IMR-90 (cell line): ENCODE results near the gene PCDHB8. TPM values are rescaled to one million over a fixed set of nuclear protein-coding genes. Genes with fewer than 3 reads are reported as not detected.
"Not testable (repeated sequence)": the region's sequence is repeated elsewhere in the genome, so short reads cannot be mapped to it uniquely, and the experiment has no call there.

ENCODE experiments used
- ATAC-seq: fragments of 200-7000 bp; cut with Tn5 transposase; 2 replicates; pipeline ENCODE4 v1.9.1; 2020; ENCODE audit warnings: low read depth, mild to moderate bottlenecking, moderate library complexity
- BruUV-seq: library from RNA; stranded (reverse); fragments of 400-500 nt; replicated peaks from 2 replicates; lab custom pipeline; 2021; lab: Mats Ljungman, UMichigan
- CTCF ChIA-PET: fragments of 300-600 bp; formaldehyde crosslinking; extraction: SDS; loops from one replicate; lab custom pipeline; 2021; ENCODE audit warnings: antibody characterized with exemption; lab: Yijun Ruan, JAX
- POLR2A ChIA-PET: fragments of 300-600 bp; sonication (Branson Sonifier 250); formaldehyde crosslinking; loops from one replicate; lab custom pipeline; 2022; ENCODE audit warnings: antibody characterized with exemption; ENCODE audit not compliant: unreplicated experiment; lab: Charles Lee
- DNase-seq: peaks from one replicate; pipeline ENCODE4 v3.0.0; 2013
- H2AFZ ChIP-seq: replicated peaks from 2 replicates; pipeline ENCODE3; 2013; ENCODE audit warnings: low read length, mild to moderate bottlenecking; ENCODE audit not compliant: poor library complexity
- H2AK5ac ChIP-seq: 2 replicates; pipeline ENCODE4 v1.6.1; 2013; ENCODE audit warnings: low read depth, low read length, inconsistent platforms
- H2AK9ac ChIP-seq: replicated peaks from 2 replicates; pipeline ENCODE3; 2013; ENCODE audit warnings: mild to moderate bottlenecking, low read depth, low read length, moderate library complexity; ENCODE audit not compliant: poor library complexity
- H2BK120ac ChIP-seq: 2 replicates; pipeline ENCODE4 v1.6.1; 2013; ENCODE audit warnings: low read depth, low read length, inconsistent platforms
- H2BK15ac ChIP-seq: 3 replicates; pipeline ENCODE4 v1.6.1; 2013; ENCODE audit warnings: low read depth, low read length, inconsistent platforms
- H2BK20ac ChIP-seq: 2 replicates; pipeline ENCODE4 v1.6.1; 2013; ENCODE audit warnings: low read depth, mild to moderate bottlenecking, inconsistent platforms, low read length, moderate library complexity
- H2BK5ac ChIP-seq: 2 replicates; pipeline ENCODE4 v1.6.1; 2013; ENCODE audit warnings: mild to moderate bottlenecking, low read depth, low read length, inconsistent platforms; ENCODE audit not compliant: poor library complexity, severe bottlenecking
- H3K14ac ChIP-seq: replicated peaks from 2 replicates; pipeline ENCODE4 v1.6.1; 2013; ENCODE audit warnings: low read depth, low read length, inconsistent platforms
- H3K18ac ChIP-seq: 2 replicates; pipeline ENCODE4 v1.6.1; 2013; ENCODE audit warnings: low read depth, low read length, control low read depth
- H3K23ac ChIP-seq: 2 replicates; pipeline ENCODE4 v1.6.1; 2013; ENCODE audit warnings: low read depth, low read length, inconsistent platforms
- H3K27ac ChIP-seq: 2 replicates; pipeline ENCODE4 v1.5.1; 2013; ENCODE audit warnings: mild to moderate bottlenecking, control low read depth, low read length; ENCODE audit not compliant: insufficient read depth
- H3K27me3 ChIP-seq: 2 replicates; pipeline ENCODE4 v1.6.1; 2013; ENCODE audit warnings: low read length; ENCODE audit not compliant: control insufficient read depth, insufficient read depth
- H3K36me3 ChIP-seq: 2 replicates; pipeline ENCODE4 v1.6.1; 2013; ENCODE audit warnings: low read length, mixed read lengths; ENCODE audit not compliant: control insufficient read depth, insufficient read depth
- H3K4ac ChIP-seq: 2 replicates; pipeline ENCODE4 v1.6.1; 2013; ENCODE audit warnings: low read depth, low read length, inconsistent platforms
- H3K4me1 ChIP-seq: 2 replicates; pipeline ENCODE4 v1.6.1; 2013; ENCODE audit warnings: low read length, mixed read lengths; ENCODE audit not compliant: control insufficient read depth, insufficient read depth
- H3K4me2 ChIP-seq: 2 replicates; pipeline ENCODE4 v1.6.1; 2013; ENCODE audit warnings: low read depth, mild to moderate bottlenecking, control low read depth, low read length, moderate library complexity
- H3K4me3 ChIP-seq: 2 replicates; pipeline ENCODE4 v1.5.1; 2013; ENCODE audit warnings: low read depth, mild to moderate bottlenecking, control low read depth, low read length, moderate library complexity; ENCODE audit not compliant: insufficient read depth
- H3K56ac ChIP-seq: 2 replicates; pipeline ENCODE4 v1.6.1; 2013; ENCODE audit warnings: low read length, inconsistent platforms; ENCODE audit not compliant: insufficient read depth; ENCODE audit errors: extremely low read depth
- H3K79me1 ChIP-seq, 2 experiments: 2 replicates each; pipeline ENCODE4 v1.6.1; 2013; ENCODE audit warnings: low read length in 2 of 2, inconsistent platforms in 1 of 2, low read depth in 1 of 2
- H3K9ac ChIP-seq: 2 replicates; pipeline ENCODE4 v1.6.1; 2013; ENCODE audit warnings: low read depth, low read length, control low read depth
- H3K9me1 ChIP-seq: 2 replicates; pipeline ENCODE4 v1.6.1; 2013; ENCODE audit warnings: low read length, inconsistent platforms; ENCODE audit not compliant: insufficient read depth
- H3K9me3 ChIP-seq: 2 replicates; pipeline ENCODE4 v1.6.1; 2013; ENCODE audit warnings: low read length; ENCODE audit not compliant: control insufficient read depth, insufficient read depth
- H4K20me1 ChIP-seq: 2 replicates; pipeline ENCODE4 v1.6.1; 2013; ENCODE audit warnings: low read length, inconsistent platforms; ENCODE audit not compliant: insufficient read depth
- H4K5ac ChIP-seq: 2 replicates; pipeline ENCODE4 v1.6.1; 2013; ENCODE audit warnings: mild to moderate bottlenecking, low read depth, low read length, control low read depth
- H4K8ac ChIP-seq, 2 experiments: 2 replicates each; pipeline ENCODE4 v1.6.1; 2013; ENCODE audit warnings: low read depth in 2 of 2, low read length in 2 of 2, control low read depth in 1 of 2, inconsistent platforms in 1 of 2
- H4K91ac ChIP-seq: 2 replicates; pipeline ENCODE4 v1.6.1; 2013; ENCODE audit warnings: low read depth, low read length, inconsistent platforms; ENCODE audit not compliant: insufficient read depth
- WGBS, 2 experiments: methylation state at CpG; one replicate each; pipeline versions ENCODE4 v1.1.5 to v1.1.7; 2013; ENCODE audit warnings: missing lambda C conversion rate in 2 of 2; ENCODE audit not compliant: insufficient read length in 1 of 2; ENCODE audit errors: extremely low coverage in 2 of 2; 5-methylcytosine and 5-hydroxymethylcytosine counted together
- dilution Hi-C: fragments of 300-500 bp; cut with HindIII; formaldehyde crosslinking; loops from one replicate; pipeline ENCODE4 v1.14.3; 2018; ENCODE audit warnings: low sequenced_read_pairs; ENCODE audit not compliant: unreplicated experiment
- in situ Hi-C: fragments of 300-500 bp; cut with MboI; formaldehyde crosslinking; loops from 3 replicates; pipeline ENCODE4 v1.14.3; 2019; ENCODE audit warnings: low sequenced_read_pairs, inconsistent platforms, mixed read lengths
- intact Hi-C: fragments of 100-400 bp; cut with micrococcal nuclease; formaldehyde crosslinking; loops from 2 replicates; pipeline ENCODE4 v1.10.0; 2022
- polyA plus RNA-seq, 3 experiments: library from polyadenylated mRNA; depleted of rRNA; stranded (reverse); fragments of >200 nt; gene quantifications; 2 replicates each; pipeline ENCODE4 v1.2.3, GENCODE V29; 2012; ENCODE audit warnings: low replicate concordance in 1 of 3
- total RNA-seq: library from RNA; depleted of rRNA; stranded (reverse); fragments of >200 nt; gene quantifications from 2 replicates; pipeline ENCODE4 v1.2.3, GENCODE V29; 2012

Gene PCDHB8
- total and polyA plus RNA-seq, 2 of the 4 experiments (the other 2 are of a cell fraction) = 0.07 to 0.18 TPM

DNA sequence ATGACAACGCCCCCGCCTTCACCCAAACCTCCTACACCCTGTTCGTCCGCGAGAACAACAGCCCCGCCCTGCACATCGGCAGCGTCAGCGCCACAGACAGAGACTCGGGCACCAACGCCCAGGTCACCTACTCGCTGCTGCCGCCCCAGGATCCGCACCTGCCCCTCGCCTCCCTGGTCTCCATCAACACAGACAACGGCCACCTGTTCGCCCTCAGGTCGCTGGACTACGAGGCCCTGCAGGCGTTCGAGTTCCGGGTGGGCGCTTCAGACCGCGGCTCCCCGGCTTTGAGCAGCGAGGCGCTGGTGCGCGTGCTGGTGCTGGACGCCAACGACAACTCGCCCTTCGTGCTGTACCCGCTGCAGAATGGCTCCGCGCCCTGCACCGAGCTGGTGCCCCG is 1.8 kb downstream of the PCDHB8 start:
- H2BK15ac ChIP-seq, H4K91ac ChIP-seq, H2AK9ac ChIP-seq, POLR2A ChIA-PET, CTCF ChIA-PET, H3K4me3 ChIP-seq, H2BK20ac ChIP-seq, intact Hi-C loops, H3K23ac ChIP-seq, H4K20me1 ChIP-seq, dilution Hi-C loops, H3K9me1 ChIP-seq, BruUV-seq, H3K36me3 ChIP-seq, H4K5ac ChIP-seq, ATAC-seq, H3K18ac ChIP-seq, H2AFZ ChIP-seq, H3K56ac ChIP-seq, H3K4ac ChIP-seq, H2BK5ac ChIP-seq, H3K9ac ChIP-seq, H4K8ac ChIP-seq, H3K4me1 ChIP-seq, H3K4me2 ChIP-seq, H2BK120ac ChIP-seq, H3K79me1 ChIP-seq, H3K27me3 ChIP-seq, H2AK5ac ChIP-seq, in situ Hi-C loops, H3K14ac ChIP-seq, DNase-seq, H3K27ac ChIP-seq: not testable (repeated sequence)
- 40% methylated on average over 1 of the region's 39 CpGs; no CpG with 5 or more reads in 1 of the 2 experiments for WGBS, 2 experiments
- H3K9me3 ChIP-seq = peaks cover 20% of the 10 kb centered on the region; the same call in 1 of the 2 replicates

DNA sequence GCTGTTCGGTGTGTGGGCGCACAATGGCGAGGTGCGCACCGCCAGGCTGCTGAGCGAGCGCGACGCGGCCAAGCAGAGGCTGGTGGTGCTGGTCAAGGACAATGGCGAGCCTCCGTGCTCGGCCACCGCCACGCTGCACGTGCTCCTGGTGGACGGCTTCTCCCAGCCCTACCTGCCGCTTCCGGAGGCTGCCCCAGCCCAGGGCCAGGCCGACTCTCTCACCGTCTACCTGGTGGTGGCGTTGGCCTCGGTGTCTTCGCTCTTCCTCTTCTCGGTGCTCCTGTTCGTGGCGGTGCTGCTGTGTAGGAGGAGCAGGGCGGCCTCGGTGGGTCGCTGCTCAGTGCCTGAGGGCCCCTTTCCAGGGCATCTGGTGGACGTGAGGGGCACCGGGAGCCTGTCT is 2.3 kb downstream of the PCDHB8 start:
- H4K8ac ChIP-seq, DNase-seq, H3K23ac ChIP-seq, H3K27ac ChIP-seq, POLR2A ChIA-PET, H3K9ac ChIP-seq, dilution Hi-C loops, H3K36me3 ChIP-seq, H3K4me3 ChIP-seq, H4K5ac ChIP-seq, H2BK15ac ChIP-seq, H3K9me1 ChIP-seq, intact Hi-C loops, H3K4me2 ChIP-seq, BruUV-seq, H2AK9ac ChIP-seq, H3K79me1 ChIP-seq, H3K4ac ChIP-seq, H3K56ac ChIP-seq, H3K27me3 ChIP-seq, ATAC-seq, H4K91ac ChIP-seq, H4K20me1 ChIP-seq, CTCF ChIA-PET, H3K18ac ChIP-seq, H2AFZ ChIP-seq, H3K14ac ChIP-seq, H2BK20ac ChIP-seq, in situ Hi-C loops, H3K4me1 ChIP-seq, H2AK5ac ChIP-seq, H2BK5ac ChIP-seq, H2BK120ac ChIP-seq: not testable (repeated sequence)
- H3K9me3 ChIP-seq = peaks cover 23% of the 10 kb centered on the region; the same call in 1 of the 2 replicates
- WGBS, 2 experiments = no CpG with 5 or more reads among the region's 32 CpGs
